Effector memory CD4-positive, alpha-beta T cell (primary cell): ENCODE data around the gene RSPH10B.
A peak's percentile ranks its signal among the peaks of the same experiment; 100 is the strongest.
"Not testable (repeated sequence)": the region's sequence is repeated elsewhere in the genome, so short reads cannot be mapped to it uniquely, and the experiment has no call there.

Source experiments
- DNase-seq, 3 donors: peaks; one replicate each; pipeline ENCODE4 v3.0.0-alpha.2; 2020
- H3K27ac ChIP-seq: 2 replicates; pipeline ENCODE4 v1.7.0; 2013; ENCODE audit warnings: mild to moderate bottlenecking, low read length, moderate library complexity; ENCODE audit not compliant: insufficient read depth, poor library complexity, severe bottlenecking
- H3K27me3 ChIP-seq: replicated peaks from 2 replicates; pipeline ENCODE4 v1.7.0; 2013; ENCODE audit warnings: mild to moderate bottlenecking, low read length; ENCODE audit not compliant: insufficient read depth, control insufficient read depth, poor library complexity, severe bottlenecking
- H3K36me3 ChIP-seq: 2 replicates; pipeline ENCODE4 v1.7.0; 2013; ENCODE audit warnings: mild to moderate bottlenecking, low read length, moderate library complexity; ENCODE audit not compliant: control insufficient read depth, insufficient read depth
- H3K4me1 ChIP-seq: 2 replicates; pipeline ENCODE4 v1.7.0; 2013; ENCODE audit warnings: low read length, mild to moderate bottlenecking; ENCODE audit not compliant: control insufficient read depth, insufficient read depth, poor library complexity, severe bottlenecking
- H3K4me3 ChIP-seq: 2 replicates; pipeline ENCODE4 v1.7.0; 2013; ENCODE audit warnings: low read length, low read depth, mild to moderate bottlenecking; ENCODE audit not compliant: insufficient read depth, poor library complexity, severe bottlenecking
- H3K9me3 ChIP-seq: 2 replicates; pipeline ENCODE4 v1.7.0; 2013; ENCODE audit warnings: mild to moderate bottlenecking, low read length, moderate library complexity; ENCODE audit not compliant: control insufficient read depth

The RSPH10B gene

GRCh38 chr7:5997210-5997808, 26.8 kb upstream of the RSPH10B start:
- peak in 2 of 3 donors; percentile 13 to 26 for DNase-seq
- no peaks in the 10 kb centered on the region for H3K9me3 ChIP-seq
- H3K27ac ChIP-seq: no peak overlapping the region
- no peak overlapping the region for H3K4me3 ChIP-seq
- no peaks in the 10 kb centered on the region for H3K4me1 ChIP-seq
- no peaks in the 10 kb centered on the region for H3K27me3 ChIP-seq
- H3K36me3 ChIP-seq: peaks cover 26% of the 10 kb centered on the region

- H3K9me3 ChIP-seq: not testable (repeated sequence)
- H3K36me3 ChIP-seq: peaks cover 24% of the 10 kb centered on the region
Observed at GRCh38 chr7:5987061-5987460, 16.6 kb upstream of the RSPH10B start.

DNA sequence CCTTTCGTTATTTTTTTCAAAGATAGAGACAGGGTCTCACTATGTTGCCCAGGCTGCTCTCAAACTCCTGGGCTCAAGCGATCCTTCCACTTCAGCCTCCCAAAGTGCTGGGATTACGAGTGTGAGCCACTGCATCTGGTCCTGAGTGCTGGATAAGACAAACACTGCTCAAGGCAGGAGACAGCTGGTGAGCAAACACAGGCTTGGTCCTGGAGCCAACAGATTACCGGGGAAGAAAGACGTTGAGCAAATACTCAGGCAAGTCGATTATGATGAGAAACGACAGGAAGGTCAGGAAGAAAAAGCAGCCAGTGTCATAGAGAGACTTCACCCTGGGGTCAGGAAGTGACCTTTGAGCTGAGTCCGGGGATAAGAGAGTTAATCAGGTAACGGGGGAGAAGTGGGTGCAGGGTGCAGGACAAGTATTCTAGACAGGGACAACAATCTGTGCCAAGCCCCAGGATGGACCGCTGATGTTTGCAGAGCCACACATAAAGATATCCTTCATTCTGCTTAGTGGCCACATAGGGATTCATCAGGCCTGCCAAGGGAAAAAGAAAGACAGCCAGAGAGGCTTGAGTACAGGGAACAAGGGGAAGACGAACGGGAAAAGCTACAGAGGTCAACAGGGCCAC, 9.3 kb upstream of the RSPH10B start:
- H3K4me1 ChIP-seq, H3K9me3 ChIP-seq, H3K36me3 ChIP-seq, H3K27ac ChIP-seq, DNase-seq, H3K27me3 ChIP-seq, H3K4me3 ChIP-seq: not testable (repeated sequence)

More at GRCh38 chr7:5987061-5987460, 16.6 kb upstream of the RSPH10B start:
- not testable (repeated sequence) for DNase-seq, H3K27me3 ChIP-seq, H3K4me3 ChIP-seq, H3K27ac ChIP-seq, H3K4me1 ChIP-seq

DNA sequence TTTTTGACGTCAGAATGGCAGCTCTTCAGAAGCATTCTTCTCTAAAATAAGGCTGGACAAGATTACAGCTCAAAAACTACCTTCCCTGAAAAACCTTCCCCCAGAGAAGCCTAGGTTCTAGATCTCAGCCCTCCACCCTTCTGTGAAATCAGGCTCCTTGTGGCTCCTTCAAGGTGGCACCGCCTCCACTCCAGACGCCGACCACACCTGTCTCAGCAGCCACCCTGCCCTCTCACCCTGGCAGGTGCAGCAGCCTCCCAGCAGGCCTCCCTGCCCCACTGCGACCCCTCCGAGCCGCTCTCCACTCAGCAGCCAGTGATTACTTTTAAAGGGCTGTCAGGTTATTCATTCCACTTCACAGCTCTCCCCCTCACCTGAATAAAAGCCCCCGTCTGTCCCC, 3.1 kb upstream of the RSPH10B start:
- H3K36me3 ChIP-seq, H3K4me1 ChIP-seq, H3K9me3 ChIP-seq, DNase-seq, H3K27me3 ChIP-seq, H3K4me3 ChIP-seq, H3K27ac ChIP-seq: not testable (repeated sequence)

- H3K4me3 ChIP-seq, H3K4me1 ChIP-seq, H3K36me3 ChIP-seq, H3K9me3 ChIP-seq, H3K27ac ChIP-seq, DNase-seq, H3K27me3 ChIP-seq: not testable (repeated sequence)
Observed at GRCh38 chr7:5963810-5964209, 6.7 kb downstream of the RSPH10B start.

- not testable (repeated sequence) for H3K9me3 ChIP-seq, H3K4me1 ChIP-seq, DNase-seq, H3K4me3 ChIP-seq, H3K36me3 ChIP-seq, H3K27ac ChIP-seq, H3K27me3 ChIP-seq
Observed at GRCh38 chr7:5963205-5963604, 7.3 kb downstream of the RSPH10B start.

- not testable (repeated sequence) for DNase-seq, H3K4me3 ChIP-seq
Observed at GRCh38 chr7:5934945-5935450, 35.5 kb downstream of the RSPH10B start.

DNA sequence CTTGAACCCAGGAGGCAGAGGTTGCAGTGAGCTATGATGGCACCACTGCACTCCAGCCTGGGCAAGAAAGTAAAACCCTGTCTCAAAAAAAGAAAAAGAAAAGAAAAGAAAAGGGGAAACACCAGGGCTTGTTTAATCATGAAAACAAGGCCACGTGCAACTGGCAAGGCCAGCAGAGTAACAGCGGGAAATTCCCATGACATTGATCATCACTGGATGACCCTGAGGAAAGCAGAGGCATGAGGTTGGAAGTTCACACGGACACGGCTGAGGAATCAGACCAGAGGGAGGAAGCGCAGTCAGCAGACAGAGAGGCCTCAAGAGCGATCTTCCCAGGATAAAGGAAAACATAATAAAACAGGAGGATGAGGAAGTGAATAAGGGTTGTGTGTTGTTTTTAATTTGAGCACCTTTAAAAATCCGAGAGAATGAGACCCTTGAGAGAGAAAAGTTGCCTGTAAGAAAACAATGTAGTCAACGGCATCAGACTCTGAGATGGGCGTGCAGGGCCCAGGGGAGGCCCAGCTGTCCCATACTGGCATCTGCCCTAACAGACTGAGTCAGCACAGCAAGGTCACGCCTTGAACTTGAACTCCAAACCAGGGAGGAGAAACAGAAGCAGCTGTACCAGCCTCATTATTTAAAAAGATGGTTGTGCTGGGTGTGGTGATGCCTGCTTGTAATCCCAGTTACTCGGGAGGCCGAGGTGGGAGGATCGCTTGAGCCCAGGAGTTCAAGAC, 38.4 kb downstream of the RSPH10B start:
- not testable (repeated sequence) for H3K4me1 ChIP-seq, H3K27me3 ChIP-seq, H3K36me3 ChIP-seq, DNase-seq, H3K27ac ChIP-seq, H3K4me3 ChIP-seq, H3K9me3 ChIP-seq

More at GRCh38 chr7:5934945-5935450, 35.5 kb downstream of the RSPH10B start:
- not testable (repeated sequence) for H3K36me3 ChIP-seq, H3K27ac ChIP-seq, H3K4me1 ChIP-seq, H3K27me3 ChIP-seq, H3K9me3 ChIP-seq

- H3K4me1 ChIP-seq, H3K27ac ChIP-seq, DNase-seq, H3K27me3 ChIP-seq, H3K9me3 ChIP-seq, H3K4me3 ChIP-seq, H3K36me3 ChIP-seq: not testable (repeated sequence)
Observed at GRCh38 chr7:5931250-5931649, 39.2 kb downstream of the RSPH10B start.

GRCh38 chr7:5930290-5930689, 40.2 kb downstream of the RSPH10B start:
- not testable (repeated sequence) for H3K9me3 ChIP-seq, H3K27me3 ChIP-seq, DNase-seq, H3K27ac ChIP-seq, H3K4me3 ChIP-seq, H3K36me3 ChIP-seq, H3K4me1 ChIP-seq
